Panc1 (cell line): Measurements from ENCODE around the gene ERRFI1.

Source experiments
- POLR2AphosphoS5 ChIP-seq: IDR thresholded peaks from 2 replicates; pipeline ENCODE4 v1.6.1; 2012; ENCODE audit warnings: mild to moderate bottlenecking, low read depth, low read length, moderate library complexity
- TF ChIP-seq, protein P1 (sequence below): fragments of 450-650 bp; IDR thresholded peaks from 2 replicates; pipeline ENCODE4 v1.5.1; 2017; ENCODE audit warnings: mild to moderate bottlenecking
- TF ChIP-seq, protein P2 (sequence below), 2 experiments: IDR thresholded peaks; 2 replicates each; pipeline ENCODE4 v1.6.1; 2011 to 2012; ENCODE audit warnings: low read depth in 2 of 2, control low read depth in 1 of 2, low read length in 1 of 2, mild to moderate bottlenecking in 1 of 2, moderate library complexity in 1 of 2; ENCODE audit not compliant: insufficient read depth in 1 of 2

DNA sequence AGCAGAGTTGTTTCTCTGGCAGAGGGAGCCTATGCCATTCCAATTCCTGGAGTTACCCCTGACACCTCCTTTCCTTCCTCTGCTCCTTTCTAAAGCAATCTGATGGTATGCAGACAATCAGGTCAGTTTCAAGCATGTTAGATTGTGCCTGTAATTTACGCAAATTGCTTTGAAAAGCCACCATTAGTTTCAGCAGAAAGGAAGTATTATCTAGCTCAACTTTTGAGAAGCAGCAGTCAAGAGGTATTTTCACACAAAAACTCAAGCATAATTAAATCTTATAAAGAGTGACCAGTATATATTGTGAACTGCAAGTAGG lies 2.2 kb downstream of the ERRFI1 start:
- TF ChIP-seq, protein P1, sequence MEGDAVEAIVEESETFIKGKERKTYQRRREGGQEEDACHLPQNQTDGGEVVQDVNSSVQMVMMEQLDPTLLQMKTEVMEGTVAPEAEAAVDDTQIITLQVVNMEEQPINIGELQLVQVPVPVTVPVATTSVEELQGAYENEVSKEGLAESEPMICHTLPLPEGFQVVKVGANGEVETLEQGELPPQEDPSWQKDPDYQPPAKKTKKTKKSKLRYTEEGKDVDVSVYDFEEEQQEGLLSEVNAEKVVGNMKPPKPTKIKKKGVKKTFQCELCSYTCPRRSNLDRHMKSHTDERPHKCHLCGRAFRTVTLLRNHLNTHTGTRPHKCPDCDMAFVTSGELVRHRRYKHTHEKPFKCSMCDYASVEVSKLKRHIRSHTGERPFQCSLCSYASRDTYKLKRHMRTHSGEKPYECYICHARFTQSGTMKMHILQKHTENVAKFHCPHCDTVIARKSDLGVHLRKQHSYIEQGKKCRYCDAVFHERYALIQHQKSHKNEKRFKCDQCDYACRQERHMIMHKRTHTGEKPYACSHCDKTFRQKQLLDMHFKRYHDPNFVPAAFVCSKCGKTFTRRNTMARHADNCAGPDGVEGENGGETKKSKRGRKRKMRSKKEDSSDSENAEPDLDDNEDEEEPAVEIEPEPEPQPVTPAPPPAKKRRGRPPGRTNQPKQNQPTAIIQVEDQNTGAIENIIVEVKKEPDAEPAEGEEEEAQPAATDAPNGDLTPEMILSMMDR: no peak
- no peak; the same call in 1 of the 2 replicates for TF ChIP-seq POLR2AphosphoS5
- TF ChIP-seq, protein P2, sequence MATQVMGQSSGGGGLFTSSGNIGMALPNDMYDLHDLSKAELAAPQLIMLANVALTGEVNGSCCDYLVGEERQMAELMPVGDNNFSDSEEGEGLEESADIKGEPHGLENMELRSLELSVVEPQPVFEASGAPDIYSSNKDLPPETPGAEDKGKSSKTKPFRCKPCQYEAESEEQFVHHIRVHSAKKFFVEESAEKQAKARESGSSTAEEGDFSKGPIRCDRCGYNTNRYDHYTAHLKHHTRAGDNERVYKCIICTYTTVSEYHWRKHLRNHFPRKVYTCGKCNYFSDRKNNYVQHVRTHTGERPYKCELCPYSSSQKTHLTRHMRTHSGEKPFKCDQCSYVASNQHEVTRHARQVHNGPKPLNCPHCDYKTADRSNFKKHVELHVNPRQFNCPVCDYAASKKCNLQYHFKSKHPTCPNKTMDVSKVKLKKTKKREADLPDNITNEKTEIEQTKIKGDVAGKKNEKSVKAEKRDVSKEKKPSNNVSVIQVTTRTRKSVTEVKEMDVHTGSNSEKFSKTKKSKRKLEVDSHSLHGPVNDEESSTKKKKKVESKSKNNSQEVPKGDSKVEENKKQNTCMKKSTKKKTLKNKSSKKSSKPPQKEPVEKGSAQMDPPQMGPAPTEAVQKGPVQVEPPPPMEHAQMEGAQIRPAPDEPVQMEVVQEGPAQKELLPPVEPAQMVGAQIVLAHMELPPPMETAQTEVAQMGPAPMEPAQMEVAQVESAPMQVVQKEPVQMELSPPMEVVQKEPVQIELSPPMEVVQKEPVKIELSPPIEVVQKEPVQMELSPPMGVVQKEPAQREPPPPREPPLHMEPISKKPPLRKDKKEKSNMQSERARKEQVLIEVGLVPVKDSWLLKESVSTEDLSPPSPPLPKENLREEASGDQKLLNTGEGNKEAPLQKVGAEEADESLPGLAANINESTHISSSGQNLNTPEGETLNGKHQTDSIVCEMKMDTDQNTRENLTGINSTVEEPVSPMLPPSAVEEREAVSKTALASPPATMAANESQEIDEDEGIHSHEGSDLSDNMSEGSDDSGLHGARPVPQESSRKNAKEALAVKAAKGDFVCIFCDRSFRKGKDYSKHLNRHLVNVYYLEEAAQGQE (IDR thresholded peaks at IDR 0.05; ENCODE audit: insufficient read depth in 1 of 2, low read depth in 2 of 2, low read length in 1 of 2): no peak; a peak in 1 of 4 replicates
